Measurements from ENCODE around the gene FANCC.
"Not testable (repeated sequence)": the region's sequence is repeated elsewhere in the genome, so short reads cannot be mapped to it uniquely, and the experiment has no call there.

Gene FANCC

DNA sequence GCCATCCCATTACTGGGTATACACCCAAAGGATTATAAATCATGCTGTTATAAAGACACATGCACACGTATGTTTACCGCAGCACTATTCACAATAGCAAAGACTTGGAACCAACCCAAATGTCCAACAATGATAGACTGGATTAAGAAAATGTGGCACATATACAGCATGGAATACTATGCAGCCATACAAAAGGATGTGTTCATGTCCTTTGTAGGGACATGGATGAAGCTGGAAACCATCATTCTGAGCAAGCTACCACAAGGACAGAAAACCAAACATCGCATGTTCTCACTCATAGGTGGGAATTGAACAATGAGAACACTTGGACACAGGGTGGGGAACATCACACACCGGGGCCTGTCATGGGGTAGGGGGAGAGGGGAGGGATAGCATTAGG lies 97.2 kb downstream of the FANCC start:
- H3K4me3 Mint-ChIP-seq; ATAC-seq (replicated peaks); H3K36me3 Mint-ChIP-seq; H3K9me3 Mint-ChIP-seq; DNase-seq; H3K27ac Mint-ChIP-seq; H3K27me3 Mint-ChIP-seq: not testable (repeated sequence)
- H3K4me1 Mint-ChIP-seq, result peaks cover 6 to 35% of the 10 kb centered on the region in 2 donors

DNA sequence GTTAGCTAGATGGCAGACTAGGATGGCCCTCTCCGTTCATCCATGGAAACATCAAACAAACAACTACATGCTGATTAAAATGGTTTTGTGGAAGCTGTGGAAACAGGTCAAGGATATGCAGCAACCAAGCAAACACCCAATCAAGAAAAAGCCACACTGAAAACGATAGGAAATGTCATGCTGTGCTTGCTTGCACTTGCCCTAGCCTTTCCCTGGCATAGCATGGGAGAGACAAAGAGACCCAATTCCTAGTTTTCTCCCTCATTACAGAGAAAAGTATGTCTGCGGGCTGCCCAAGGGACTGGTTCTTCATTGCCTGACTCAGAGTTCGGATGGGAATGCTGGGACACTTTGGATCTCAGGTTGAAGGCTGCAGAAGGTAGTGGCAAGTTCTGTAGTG lies 98.7 kb downstream of the FANCC start:
- H3K36me3 Mint-ChIP-seq, result peaks cover 0 to 6% of the 10 kb centered on the region in 2 donors
- H3K4me3 Mint-ChIP-seq, result no peak overlapping the region
- H3K9me3 Mint-ChIP-seq, result no peaks in the 10 kb centered on the region
- DNase-seq, result no peak
- no peak for ATAC-seq (replicated peaks)
- H3K27me3 Mint-ChIP-seq, result no peaks in the 10 kb centered on the region
- H3K27ac Mint-ChIP-seq, result no peak overlapping the region
- H3K4me1 Mint-ChIP-seq, result peaks cover 13 to 40% of the 10 kb centered on the region in 2 donors

DNA sequence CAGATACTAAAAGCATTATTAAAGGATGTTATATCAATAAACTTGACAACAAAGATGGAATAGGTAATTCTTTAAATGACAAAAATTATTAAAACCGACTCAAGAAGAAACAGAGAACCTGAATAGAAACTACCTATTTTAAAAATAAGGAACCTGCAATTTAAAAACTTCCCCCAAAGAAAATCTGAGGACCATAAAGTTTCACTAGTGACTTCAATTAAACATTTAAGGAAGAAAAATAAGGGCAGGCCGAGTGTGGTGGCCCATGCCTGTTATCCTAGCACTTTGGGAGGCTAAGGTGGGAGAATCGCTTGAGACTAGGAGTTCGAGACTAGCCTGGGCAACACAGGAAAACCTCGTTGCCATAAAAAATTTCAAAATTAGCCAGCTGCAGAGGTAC lies 99.6 kb downstream of the FANCC start:
- Mint-ChIP-seq H3K4me1 (peaks cover 13 to 40% of the 10 kb centered on the region in 2 donors), H3K36me3 (peaks cover 0 to 6% of the 10 kb centered on the region in 2 donors), H3K27me3 (no peaks in the 10 kb centered on the region), H3K9me3 (no peaks in the 10 kb centered on the region), H3K27ac (no peak overlapping the region), H3K4me3 (peak overlapping the region in 1 of 2 donors; percentile 20)
- no peak for DNase-seq
- ATAC-seq (replicated peaks), result peak; percentile 44 to 52

DNA sequence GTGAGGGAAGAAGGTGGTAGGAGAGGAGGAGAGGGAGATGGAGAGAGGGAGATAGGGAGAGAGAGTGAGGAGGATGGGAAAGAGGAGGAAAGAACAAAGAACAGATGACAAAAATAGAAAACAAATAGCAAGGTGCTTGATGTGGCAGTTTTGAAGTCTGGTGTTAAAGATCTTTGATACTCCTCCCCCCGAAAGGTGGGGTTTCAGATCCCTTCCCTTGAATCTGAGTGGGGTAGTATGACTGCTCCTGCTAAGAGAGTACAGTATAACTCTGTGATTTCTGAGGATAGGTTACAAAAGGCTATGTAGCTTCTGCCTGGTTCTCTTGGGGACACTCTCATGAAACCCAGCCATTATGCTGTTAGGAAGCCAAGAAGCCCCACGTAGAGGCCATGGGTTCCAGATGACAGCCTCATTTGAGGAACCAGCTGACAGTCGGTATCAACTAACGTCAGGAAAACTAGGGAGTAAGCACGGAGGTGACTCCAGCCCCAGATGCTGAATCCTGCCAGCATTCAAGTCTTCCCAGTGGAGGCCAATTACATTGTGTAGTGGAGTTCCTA lies 102.1 kb downstream of the FANCC start:
- ATAC-seq (replicated peaks), result peak; percentile 74
- no peak overlapping the region for H3K27ac Mint-ChIP-seq
- no peak for DNase-seq
- no peak overlapping the region for H3K4me3 Mint-ChIP-seq
- H3K4me1 Mint-ChIP-seq, result peaks cover 13 to 40% of the 10 kb centered on the region in 2 donors
- no peaks in the 10 kb centered on the region for H3K27me3 Mint-ChIP-seq
- H3K36me3 Mint-ChIP-seq, result peaks cover 0 to 6% of the 10 kb centered on the region in 2 donors
- H3K9me3 Mint-ChIP-seq, result no peaks in the 10 kb centered on the region

DNA sequence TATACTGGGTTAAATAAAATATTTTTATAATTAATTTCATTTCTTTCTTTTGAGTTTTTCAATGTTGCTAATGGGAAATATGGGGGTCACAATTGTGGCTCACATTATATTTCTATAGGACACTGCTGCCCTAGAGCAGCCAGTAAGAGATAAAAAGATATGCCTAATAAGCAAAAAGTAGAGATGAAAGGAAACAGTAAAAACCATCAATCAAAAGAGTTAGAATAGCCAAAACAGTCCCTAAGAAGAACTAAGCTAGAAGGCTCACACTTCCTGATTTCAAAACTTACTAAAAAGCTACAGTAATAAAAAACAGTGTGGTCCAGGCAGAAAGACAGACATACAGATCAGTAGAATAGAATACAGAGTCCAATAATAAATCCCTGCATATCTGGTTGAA lies 104.4 kb downstream of the FANCC start:
- H3K27me3 Mint-ChIP-seq, result no peaks in the 10 kb centered on the region
- no peaks in the 10 kb centered on the region for H3K36me3 Mint-ChIP-seq
- ATAC-seq (replicated peaks) (no peak), DNase-seq (no peak)
- H3K4me1 Mint-ChIP-seq, result peaks cover 8 to 23% of the 10 kb centered on the region in 2 donors
- H3K27ac Mint-ChIP-seq, result no peak overlapping the region
- H3K9me3 Mint-ChIP-seq, result no peaks in the 10 kb centered on the region
- H3K4me3 Mint-ChIP-seq, result no peak overlapping the region

DNA sequence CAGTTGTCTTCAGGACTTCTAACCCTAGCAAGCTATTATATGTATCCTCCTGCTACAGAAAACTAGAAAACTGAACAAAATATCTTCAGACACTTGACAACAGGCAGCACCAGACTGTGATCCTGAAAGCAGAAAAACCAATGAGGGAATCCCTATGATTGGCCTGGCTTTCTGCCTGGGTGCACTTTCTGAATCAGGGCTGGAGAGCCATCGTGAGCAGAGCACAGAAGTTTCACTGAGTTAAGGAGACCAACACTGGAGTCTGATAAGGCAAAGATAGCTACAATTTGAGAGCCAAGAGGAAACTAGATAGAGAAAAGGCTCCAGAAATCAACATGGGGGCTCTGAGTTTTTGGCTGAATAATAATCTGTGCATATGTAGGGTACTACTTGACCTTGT lies 106.5 kb downstream of the FANCC start:
- Mint-ChIP-seq H3K4me3 (no peak overlapping the region), H3K36me3 (no peaks in the 10 kb centered on the region), H3K4me1 (peaks cover 6 to 10% of the 10 kb centered on the region in 2 donors), H3K27me3 (no peaks in the 10 kb centered on the region), H3K27ac (no peak overlapping the region), H3K9me3 (no peaks in the 10 kb centered on the region)
- no peak for ATAC-seq (replicated peaks)
- DNase-seq, result no peak

DNA sequence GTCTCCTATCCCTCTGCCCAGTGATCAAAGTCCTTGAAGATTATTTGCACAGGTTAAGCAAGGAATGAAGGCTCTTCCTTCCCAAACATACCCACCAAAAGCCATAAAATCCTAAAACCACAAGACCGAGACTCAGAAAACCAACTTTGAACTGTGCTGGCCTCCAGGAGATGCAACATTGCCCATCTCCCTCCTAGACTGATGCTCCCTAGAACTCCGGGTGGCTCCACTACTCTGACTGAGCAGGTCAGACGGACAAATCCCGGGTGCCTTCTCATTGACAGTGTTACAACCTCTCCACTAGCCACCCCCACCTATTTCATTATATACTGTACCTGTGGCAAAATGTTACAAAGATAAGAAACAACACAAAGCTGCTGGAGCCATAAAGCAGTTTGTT lies 110.1 kb downstream of the FANCC start:
- ATAC-seq (replicated peaks), result no peak

DNA sequence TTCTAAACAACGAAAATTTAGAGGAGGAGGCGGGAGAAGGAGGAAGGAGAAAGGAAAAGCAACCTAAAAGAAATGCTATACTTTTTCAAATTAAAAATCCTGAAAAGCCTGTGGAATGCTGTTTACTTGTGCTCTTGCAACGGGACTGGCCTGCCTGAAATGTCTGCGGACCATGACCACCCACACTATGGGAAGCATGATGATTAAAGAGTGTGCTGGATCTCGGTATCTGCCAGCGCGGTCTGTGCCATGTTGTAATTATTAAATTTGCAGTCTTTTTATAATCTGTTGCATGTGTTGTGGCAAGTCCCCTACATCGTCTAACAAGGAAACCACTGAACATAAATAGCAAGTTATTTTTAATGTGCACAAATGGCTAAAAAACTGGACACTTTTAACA lies 111.4 kb downstream of the FANCC start:
- ATAC-seq (replicated peaks) (no peak), DNase-seq (no peak)
- H3K27me3 Mint-ChIP-seq, result no peaks in the 10 kb centered on the region
- no peak overlapping the region for H3K4me3 Mint-ChIP-seq
- H3K4me1 Mint-ChIP-seq, result no peaks in the 10 kb centered on the region
- no peaks in the 10 kb centered on the region for H3K36me3 Mint-ChIP-seq
- H3K9me3 Mint-ChIP-seq, result no peaks in the 10 kb centered on the region
- H3K27ac Mint-ChIP-seq, result no peak overlapping the region

More for the DNA sequence above, 110.1 kb downstream of the FANCC start:
- Mint-ChIP-seq H3K27me3 (no peaks in the 10 kb centered on the region), H3K27ac (no peak overlapping the region), H3K4me3 (no peak overlapping the region), H3K4me1 (no peaks in the 10 kb centered on the region), H3K36me3 (no peaks in the 10 kb centered on the region), H3K9me3 (no peaks in the 10 kb centered on the region)
- no peak for DNase-seq

DNA sequence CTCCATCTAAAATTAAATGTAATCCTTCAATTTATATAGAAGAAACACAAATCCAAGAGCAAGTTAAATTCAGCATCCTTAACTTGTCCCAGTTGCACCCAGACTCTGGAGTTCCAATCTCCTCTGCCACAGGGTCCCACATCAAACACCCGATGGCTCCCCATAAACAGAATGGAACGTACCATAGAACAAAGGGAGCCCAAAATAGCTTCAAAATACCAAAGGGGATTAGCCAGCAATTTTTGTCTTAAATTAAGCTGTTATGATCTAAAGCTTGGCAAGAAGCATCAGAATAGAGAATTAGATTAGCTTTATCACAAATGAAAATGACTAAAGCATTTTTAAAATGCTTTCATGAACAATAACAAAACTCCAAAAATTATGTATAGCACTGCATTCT lies 112.8 kb downstream of the FANCC start:
- Mint-ChIP-seq H3K9me3 (no peaks in the 10 kb centered on the region), H3K27ac (no peak overlapping the region), H3K27me3 (no peaks in the 10 kb centered on the region), H3K36me3 (peaks cover 0 to 3% of the 10 kb centered on the region in 2 donors), H3K4me1 (no peaks in the 10 kb centered on the region), H3K4me3 (no peak overlapping the region)
- ATAC-seq (replicated peaks) (no peak), DNase-seq (no peak)

DNA sequence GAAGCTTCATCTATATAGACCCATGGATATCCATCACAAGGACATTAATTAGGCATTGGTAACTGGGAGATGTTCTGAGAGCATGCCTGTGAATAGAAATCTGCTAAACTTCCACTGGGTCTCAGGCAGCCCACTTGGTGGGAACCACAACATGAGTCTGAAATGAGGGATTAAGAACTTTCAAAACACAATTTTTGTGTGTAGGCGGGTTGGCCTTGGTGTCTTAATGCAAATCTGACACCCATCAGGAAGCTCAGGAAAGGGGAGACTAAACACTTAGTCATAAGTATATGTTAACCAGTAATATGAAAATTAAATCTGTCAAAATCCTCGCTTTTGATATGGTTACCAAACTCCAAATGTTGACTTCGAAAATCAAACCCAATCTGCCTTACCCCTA lies 113.2 kb downstream of the FANCC start:
- H3K9me3 Mint-ChIP-seq, result no peaks in the 10 kb centered on the region
- ATAC-seq (replicated peaks) (no peak), DNase-seq (no peak)
- no peaks in the 10 kb centered on the region for H3K4me1 Mint-ChIP-seq
- no peaks in the 10 kb centered on the region for H3K27me3 Mint-ChIP-seq
- no peak overlapping the region for H3K27ac Mint-ChIP-seq
- H3K4me3 Mint-ChIP-seq, result no peak overlapping the region
- H3K36me3 Mint-ChIP-seq, result peaks cover under 1 to 3% of the 10 kb centered on the region in 2 donors

DNA sequence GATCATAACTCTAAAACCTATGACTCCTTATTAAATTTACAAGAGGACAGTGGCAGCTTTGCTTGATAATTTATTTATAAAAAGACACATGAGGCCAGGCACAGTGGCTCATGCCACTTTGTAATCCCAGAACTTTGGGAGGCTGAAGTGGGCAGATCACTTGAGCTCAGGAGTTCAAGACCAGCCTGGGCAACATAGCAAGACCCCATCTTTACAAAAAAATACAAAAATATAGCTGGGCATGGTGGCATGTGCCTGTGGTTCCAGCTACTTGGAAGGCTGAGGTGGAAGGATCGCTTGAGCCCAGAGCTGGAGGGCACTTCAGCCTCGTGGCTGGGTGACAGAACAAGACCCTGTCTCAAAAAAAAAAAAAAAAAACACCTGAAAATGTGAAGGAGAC lies 114.5 kb downstream of the FANCC start:
- not testable (repeated sequence) for H3K36me3 Mint-ChIP-seq; DNase-seq; H3K9me3 Mint-ChIP-seq; H3K4me1 Mint-ChIP-seq; H3K27me3 Mint-ChIP-seq; H3K4me3 Mint-ChIP-seq; ATAC-seq (replicated peaks); H3K27ac Mint-ChIP-seq

DNA sequence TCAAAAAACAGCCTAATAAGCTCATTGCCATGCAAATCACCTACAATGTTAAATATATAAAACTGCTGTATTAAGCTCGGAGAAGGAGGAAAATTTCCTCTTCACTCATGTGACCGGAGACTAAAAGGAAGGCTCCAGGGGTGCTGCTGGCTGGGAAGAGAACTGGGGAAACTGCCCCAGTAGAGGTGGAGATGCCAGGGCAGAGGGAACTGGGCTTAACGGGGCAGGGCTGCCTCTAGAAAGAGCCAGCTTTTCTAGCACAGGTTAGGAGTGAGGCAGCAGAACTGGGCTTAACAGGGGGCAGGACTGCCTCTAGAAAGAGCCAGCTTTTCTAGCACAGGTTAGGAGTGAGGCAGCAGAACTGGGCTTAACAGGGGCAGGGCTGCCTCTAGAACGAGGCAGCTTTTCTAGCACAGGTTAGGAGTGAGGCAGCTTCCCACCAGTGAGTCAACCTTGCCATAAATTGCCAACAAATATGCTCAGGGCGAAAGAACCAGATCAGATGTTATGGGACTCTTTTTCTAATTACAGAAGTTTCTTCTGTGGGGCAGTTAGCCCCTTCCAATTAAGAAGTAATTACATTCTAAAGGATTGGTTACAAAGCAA lies 115.3 kb downstream of the FANCC start:
- Mint-ChIP-seq H3K4me1 (no peaks in the 10 kb centered on the region), H3K27ac (no peak overlapping the region), H3K9me3 (no peaks in the 10 kb centered on the region), H3K4me3 (no peak overlapping the region), H3K36me3 (peaks cover 1 to 3% of the 10 kb centered on the region in 2 donors), H3K27me3 (no peaks in the 10 kb centered on the region)
- no peak for DNase-seq
- no peak for ATAC-seq (replicated peaks)

DNA sequence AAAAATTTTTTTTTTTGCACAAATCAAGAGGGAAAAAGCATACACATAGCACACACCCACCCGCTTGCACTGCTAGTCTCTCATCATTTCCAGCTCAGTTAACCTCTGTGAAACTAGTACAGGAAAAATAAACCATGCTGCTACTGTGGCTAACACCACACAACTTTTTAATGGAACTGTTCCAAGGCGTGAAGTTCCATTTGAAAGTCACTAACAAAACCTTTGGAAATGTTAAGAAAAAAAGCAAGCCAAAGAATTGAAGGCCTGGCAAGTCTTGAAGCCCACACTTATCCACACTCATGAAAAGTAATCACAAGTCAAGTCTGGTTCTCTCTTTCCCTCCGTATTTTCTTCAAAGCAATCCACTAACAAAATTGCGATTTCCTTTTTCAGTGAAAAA lies 116.3 kb downstream of the FANCC start:
- Mint-ChIP-seq H3K36me3 (peaks cover 1 to 3% of the 10 kb centered on the region in 2 donors), H3K27ac (no peak overlapping the region), H3K4me3 (no peak overlapping the region), H3K4me1 (no peaks in the 10 kb centered on the region), H3K27me3 (no peaks in the 10 kb centered on the region), H3K9me3 (no peaks in the 10 kb centered on the region)
- no peak for DNase-seq
- no peak for ATAC-seq (replicated peaks)

DNA sequence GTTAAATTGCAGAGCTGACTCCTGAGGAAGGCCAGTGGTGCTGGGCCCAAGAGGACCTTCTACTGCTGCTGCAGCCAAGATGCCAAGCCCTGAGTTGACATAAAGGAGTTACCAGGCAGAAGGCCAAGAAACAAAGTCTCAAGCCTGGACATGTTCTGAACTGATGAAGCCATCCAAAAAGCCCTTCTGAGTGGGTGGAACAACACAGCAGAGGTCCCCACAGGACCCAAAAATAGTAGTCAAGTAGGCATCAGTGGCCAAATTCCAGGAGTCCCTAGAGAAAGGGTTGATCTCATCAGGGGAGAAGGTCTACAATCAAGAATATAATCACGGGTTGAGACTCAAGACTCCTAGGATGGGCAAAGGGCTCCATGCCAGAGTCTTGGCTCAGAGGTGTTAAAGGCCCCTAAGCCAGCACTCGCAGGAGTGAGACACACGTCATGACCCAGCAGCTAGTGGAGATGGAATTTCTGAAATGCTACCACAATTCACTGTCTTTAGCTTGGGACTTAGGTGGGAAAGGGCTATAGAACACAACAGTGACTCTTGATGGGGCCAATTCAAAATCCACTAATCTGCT lies 119.7 kb downstream of the FANCC start:
- DNase-seq (no peak), ATAC-seq (replicated peaks) (no peak)
- Mint-ChIP-seq H3K27ac (no peak overlapping the region), H3K27me3 (no peaks in the 10 kb centered on the region), H3K4me1 (peaks cover 0 to 2% of the 10 kb centered on the region in 2 donors), H3K4me3 (no peak overlapping the region), H3K9me3 (peaks cover 0 to 4% of the 10 kb centered on the region in 2 donors), H3K36me3 (peaks cover 1 to 6% of the 10 kb centered on the region in 2 donors)

DNA sequence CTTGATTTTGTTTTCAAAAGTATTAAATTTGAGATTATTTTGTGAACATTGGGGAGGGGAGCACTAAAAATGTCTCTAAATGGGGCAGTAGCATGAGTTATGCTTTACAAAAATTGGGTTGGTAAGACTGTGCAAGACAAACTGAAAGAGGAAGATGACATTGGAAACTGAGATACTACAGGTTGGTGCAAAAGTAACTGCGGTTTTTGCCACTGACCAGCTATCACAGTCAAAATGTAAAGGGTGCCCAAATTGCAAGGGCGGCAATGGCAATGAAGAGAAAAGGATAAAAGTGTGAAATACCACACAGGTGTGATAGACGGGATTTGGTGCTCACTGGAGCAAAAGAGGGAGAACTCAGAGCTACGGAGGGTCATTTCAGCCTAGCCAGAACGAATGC lies 124.0 kb downstream of the FANCC start:
- no peak for DNase-seq
- H3K4me3 Mint-ChIP-seq, result no peak overlapping the region
- no peak overlapping the region for H3K27ac Mint-ChIP-seq
- peaks cover 19 to 20% of the 10 kb centered on the region in 2 donors for H3K4me1 Mint-ChIP-seq
- no peak for ATAC-seq (replicated peaks)
- H3K36me3 Mint-ChIP-seq, result peaks cover 7 to 9% of the 10 kb centered on the region in 2 donors
- H3K9me3 Mint-ChIP-seq, result peaks cover 0 to 4% of the 10 kb centered on the region in 2 donors
- no peaks in the 10 kb centered on the region for H3K27me3 Mint-ChIP-seq
